OCI-LY3 (cell line): ENCODE results near the gene RIPPLY3.

Experiments used
- CTCF ChIP-seq: fragments of 200-600, 300-600 bp; sonication (generic); IDR thresholded peaks from 2 replicates; pipeline ENCODE4 v1.5.1; 2014; ENCODE audit warnings: antibody characterized with exemption, low read length, low read depth
- EZH2phosphoT487 ChIP-seq: fragments of 200-600 bp; shearing (Covaris generic); IDR thresholded peaks from 2 replicates; pipeline ENCODE4 v1.6.1; 2018; ENCODE audit warnings: antibody characterized with exemption, mixed run types, low read depth

- TF ChIP-seq CTCF, result no peak
- TF ChIP-seq EZH2phosphoT487, result no peak
These were observed 24.4 kb upstream of the RIPPLY3 start for GRCh38 chr21:36981977-36982700.
